Vagina (tissue), 2 donors: Measurements from ENCODE around the gene NUTM2D.
"Not testable (repeated sequence)": the region's sequence is repeated elsewhere in the genome, so short reads cannot be mapped to it uniquely, and the experiment has no call there.

Experiments used
- CTCF ChIP-seq, 3 experiments: fragments of 450-650 bp in 2 of 3; fragments of 200-600 bp in 1 of 3; sonication (generic) in 1 of 3; IDR thresholded peaks; one replicate each; pipeline ENCODE4 v1.5.1; 2017 to 2019; ENCODE audit warnings: antibody characterized with exemption in 3 of 3, mild to moderate bottlenecking in 2 of 3, moderate library complexity in 2 of 3
- POLR2A ChIP-seq, 2 donors: fragments of 450-650 bp; IDR thresholded peaks; one replicate each; pipeline ENCODE4 v1.6.1; 2017; ENCODE audit warnings: antibody characterized with exemption in 2 of 2, mild to moderate bottlenecking in 2 of 2, moderate library complexity in 2 of 2
- POLR2AphosphoS5 ChIP-seq, 2 donors: sonication (generic); formaldehyde crosslinking; IDR thresholded peaks; one replicate each; pipeline ENCODE4 v1.9.0; 2017; ENCODE audit warnings: antibody characterized with exemption in 2 of 2, mild to moderate bottlenecking in 2 of 2, low read depth in 1 of 2; ENCODE audit not compliant: insufficient read depth in 1 of 2

GRCh38 chr10:87321505-87321904 lies 36.0 kb upstream of the NUTM2D start:
- TF ChIP-seq POLR2AphosphoS5 (IDR thresholded peaks at IDR 0.05; ENCODE audit: insufficient read depth in 1 of 2, low read depth in 1 of 2); POLR2A (IDR thresholded peaks at IDR 0.05); CTCF (IDR thresholded peaks at IDR 0.05): not testable (repeated sequence)
